HUES64 (cell line): ENCODE data around the gene YDJC. TPM values are rescaled to one million over a fixed set of nuclear protein-coding genes. Genes with fewer than 3 reads are reported as not detected.
"Not testable (repeated sequence)": the region's sequence is repeated elsewhere in the genome, so short reads cannot be mapped to it uniquely, and the experiment has no call there.

ENCODE experiments used
- H3K27ac ChIP-seq: 2 replicates; pipeline ENCODE4 v1.7.0; 2013; ENCODE audit warnings: low read depth, low read length, inconsistent platforms
- H3K27me3 ChIP-seq: 2 replicates; pipeline ENCODE4 v1.6.1; 2013; ENCODE audit warnings: mild to moderate bottlenecking, low read length; ENCODE audit not compliant: insufficient read depth
- H3K36me3 ChIP-seq: 2 replicates; pipeline ENCODE4 v1.6.1; 2013; ENCODE audit warnings: mild to moderate bottlenecking, low read length; ENCODE audit not compliant: insufficient read depth
- H3K4me1 ChIP-seq: 2 replicates; pipeline ENCODE4 v1.6.1; 2013; ENCODE audit warnings: mild to moderate bottlenecking, low read length, moderate library complexity; ENCODE audit not compliant: insufficient read depth
- H3K4me3 ChIP-seq: 2 replicates; pipeline ENCODE4 v1.5.1; 2013; ENCODE audit warnings: mild to moderate bottlenecking, low read length, moderate library complexity
- H3K9ac ChIP-seq: 2 replicates; pipeline ENCODE4 v1.6.1; 2013; ENCODE audit warnings: mild to moderate bottlenecking, low read depth, low read length
- H3K9me3 ChIP-seq: 2 replicates; pipeline ENCODE4 v1.6.1; 2013; ENCODE audit warnings: low read depth, low read length; ENCODE audit not compliant: insufficient read depth
- WGBS: fragments of 150-250, 120-280 bp; methylation state at CpG from one replicate; pipeline ENCODE4 v1.1.7; 2013; ENCODE audit warnings: missing lambda C conversion rate; 5-methylcytosine and 5-hydroxymethylcytosine counted together
- polyA plus RNA-seq, 2 experiments: library from polyadenylated mRNA; stranded (reverse); fragments of 50-300 nt; gene quantifications; one replicate each; pipeline ENCODE4 v1.2.3, GENCODE V29; 2013

YDJC gene
- polyA plus RNA-seq (2013, experiment 1 of 2) = 18.9 TPM
- polyA plus RNA-seq (2013, experiment 2 of 2) = 16.9 TPM

- WGBS = 1% methylated on average over 93 of the region's 93 CpGs
- Histone ChIP-seq H3K27ac (peak within 1 kb of the TSS; percentile 76), H3K4me1 (no peaks in the 10 kb centered on the region), H3K9me3 (no peaks in the 10 kb centered on the region), H3K36me3 (peaks cover 16% of the 10 kb centered on the region), H3K9ac (peak within 1 kb of the TSS; percentile 92), H3K4me3 (peak within 1 kb of the TSS; percentile 80), H3K27me3 (no peaks in the 10 kb centered on the region)
These were observed at the start of gene YDJC for GRCh38 chr22:21629255-21630149. TSS of gene YDJC (minus strand) at chr22:21630022. CDS start at chr22:21630014, 8 bp downstream.

DNA sequence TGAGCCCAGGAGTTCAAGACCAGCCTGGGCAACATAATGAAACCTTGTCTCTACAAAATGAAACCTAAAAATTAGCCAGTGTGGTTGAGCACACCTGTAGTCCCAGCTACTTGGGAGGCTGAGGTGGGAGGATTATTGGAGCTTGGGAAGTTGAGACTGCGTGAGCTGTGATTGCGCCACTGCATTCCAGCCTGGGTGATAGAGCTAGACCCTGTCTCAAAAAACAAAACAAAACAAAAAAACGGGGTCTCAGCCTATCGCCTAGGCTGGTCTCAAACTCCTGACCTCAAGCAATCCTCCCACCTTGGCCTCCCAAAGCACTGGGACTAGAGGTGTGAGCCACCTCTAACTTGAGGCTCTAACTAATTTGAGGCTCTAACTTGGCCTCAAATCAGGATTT is 49.6 kb upstream of the YDJC start:
- Histone ChIP-seq H3K27ac (no peak overlapping the region), H3K27me3 (no peaks in the 10 kb centered on the region), H3K36me3 (peaks cover 36% of the 10 kb centered on the region), H3K4me1 (no peaks in the 10 kb centered on the region), H3K9ac (no peak overlapping the region), H3K9me3 (no peaks in the 10 kb centered on the region), H3K4me3 (no peak overlapping the region)
- 93% methylated on average over 4 of the region's 4 CpGs for WGBS

DNA sequence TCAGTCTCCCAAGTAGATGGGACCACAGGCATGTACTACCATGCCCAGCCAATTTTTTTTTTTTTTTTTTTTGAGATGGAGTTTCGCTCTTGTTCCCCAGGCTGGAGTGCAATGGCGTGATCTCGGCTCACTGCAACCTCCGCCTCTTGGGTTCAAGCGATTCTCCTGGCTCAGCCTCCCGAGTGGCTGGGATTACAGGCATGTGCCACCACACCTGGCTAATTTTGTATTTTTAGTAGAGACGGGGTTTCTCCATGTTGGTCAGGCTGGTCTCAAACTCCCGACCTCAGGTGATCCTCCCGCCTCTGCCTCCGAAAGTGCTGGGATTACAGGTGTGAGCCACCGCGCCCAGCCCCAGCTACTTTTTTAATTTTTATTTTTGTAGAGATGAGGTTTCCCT is 49.0 kb upstream of the YDJC start:
- H3K9me3 ChIP-seq, H3K27ac ChIP-seq, H3K27me3 ChIP-seq, H3K4me1 ChIP-seq, H3K4me3 ChIP-seq, H3K9ac ChIP-seq: not testable (repeated sequence)
- peaks cover 40% of the 10 kb centered on the region for H3K36me3 ChIP-seq
- 97% methylated on average over 12 of the region's 12 CpGs for WGBS

GRCh38 chr22:21677606-21678443 is 48.0 kb upstream of the YDJC start:
- H3K36me3 ChIP-seq = peaks cover 40% of the 10 kb centered on the region
- H3K9me3 ChIP-seq = no peaks in the 10 kb centered on the region
- no peak overlapping the region for H3K9ac ChIP-seq
- H3K4me1 ChIP-seq = no peaks in the 10 kb centered on the region
- no peak overlapping the region for H3K4me3 ChIP-seq
- H3K27ac ChIP-seq = no peak overlapping the region
- H3K27me3 ChIP-seq = no peaks in the 10 kb centered on the region
- 90% methylated on average over 15 of the region's 15 CpGs for WGBS

GRCh38 chr22:21674638-21675245 is 44.9 kb upstream of the YDJC start:
- Histone ChIP-seq H3K27me3 (no peaks in the 10 kb centered on the region), H3K9ac (no peak overlapping the region), H3K27ac (no peak overlapping the region), H3K9me3 (no peaks in the 10 kb centered on the region), H3K4me1 (no peaks in the 10 kb centered on the region), H3K4me3 (no peak overlapping the region), H3K36me3 (peaks cover 57% of the 10 kb centered on the region)
- 94% methylated on average over 12 of the region's 12 CpGs for WGBS

GRCh38 chr22:21673534-21674321 is 43.9 kb upstream of the YDJC start:
- H3K36me3 ChIP-seq = peaks cover 58% of the 10 kb centered on the region
- H3K9me3 ChIP-seq = no peaks in the 10 kb centered on the region
- no peak overlapping the region for H3K27ac ChIP-seq
- no peaks in the 10 kb centered on the region for H3K4me1 ChIP-seq
- no peak overlapping the region for H3K9ac ChIP-seq
- no peak overlapping the region for H3K4me3 ChIP-seq
- WGBS = 92% methylated on average over 10 of the region's 12 CpGs
- H3K27me3 ChIP-seq = no peaks in the 10 kb centered on the region

DNA sequence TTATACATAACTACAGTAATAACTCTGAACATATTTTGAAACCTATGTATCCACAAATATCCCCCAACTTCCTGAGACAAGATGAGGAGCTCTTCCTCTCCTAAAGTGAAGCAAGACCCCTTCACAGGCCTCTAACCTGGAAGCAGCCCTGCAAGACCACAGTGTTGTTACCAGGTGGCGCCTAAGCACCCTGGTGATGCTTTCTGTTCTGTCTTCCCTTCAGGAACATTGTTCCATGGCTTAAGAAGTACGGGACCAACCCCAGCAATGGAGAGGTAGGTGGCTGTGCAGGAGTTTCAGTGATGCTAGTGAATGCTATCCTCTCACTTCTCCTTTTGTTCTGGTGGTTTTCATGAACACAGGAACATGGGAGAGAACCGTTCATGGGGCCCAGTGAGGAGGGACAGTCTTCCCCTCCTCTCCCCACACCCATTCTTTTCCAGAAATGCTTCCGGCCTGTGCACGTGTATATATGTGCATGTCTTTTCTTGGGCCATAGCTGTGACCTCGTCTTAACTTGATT is 42.3 kb upstream of the YDJC start:
- Histone ChIP-seq H3K9ac (no peak overlapping the region), H3K9me3 (no peaks in the 10 kb centered on the region), H3K27me3 (no peaks in the 10 kb centered on the region), H3K27ac (no peak overlapping the region), H3K4me1 (no peaks in the 10 kb centered on the region), H3K36me3 (peaks cover 58% of the 10 kb centered on the region), H3K4me3 (no peak overlapping the region)
- 97% methylated on average over 6 of the region's 6 CpGs for WGBS

DNA sequence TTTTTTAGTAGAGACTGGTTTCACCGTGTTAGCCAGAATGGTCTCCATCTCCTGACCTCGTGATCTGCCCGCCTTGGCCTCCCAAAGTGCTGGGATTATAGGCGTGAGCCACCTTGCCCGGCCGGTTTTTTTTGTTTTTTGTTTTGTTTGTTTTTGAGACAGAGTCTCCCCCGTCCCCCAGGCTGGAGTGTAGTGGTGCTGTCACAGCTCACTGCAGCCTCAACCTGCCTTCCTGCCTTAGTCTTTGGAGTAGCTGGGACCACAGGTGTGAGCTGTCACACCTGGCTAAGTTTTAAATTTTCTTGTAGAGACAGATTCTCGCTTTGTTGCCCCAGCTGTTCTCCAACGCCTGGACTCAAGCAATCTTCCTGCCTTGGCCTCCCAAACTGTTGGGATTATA is 39.2 kb upstream of the YDJC start:
- WGBS = 90% methylated on average over 9 of the region's 9 CpGs
- Histone ChIP-seq H3K9me3 (no peaks in the 10 kb centered on the region), H3K27me3 (no peaks in the 10 kb centered on the region), H3K4me3 (no peak overlapping the region), H3K9ac (no peak overlapping the region), H3K27ac (no peak overlapping the region), H3K36me3 (peaks cover 38% of the 10 kb centered on the region), H3K4me1 (no peaks in the 10 kb centered on the region)

DNA sequence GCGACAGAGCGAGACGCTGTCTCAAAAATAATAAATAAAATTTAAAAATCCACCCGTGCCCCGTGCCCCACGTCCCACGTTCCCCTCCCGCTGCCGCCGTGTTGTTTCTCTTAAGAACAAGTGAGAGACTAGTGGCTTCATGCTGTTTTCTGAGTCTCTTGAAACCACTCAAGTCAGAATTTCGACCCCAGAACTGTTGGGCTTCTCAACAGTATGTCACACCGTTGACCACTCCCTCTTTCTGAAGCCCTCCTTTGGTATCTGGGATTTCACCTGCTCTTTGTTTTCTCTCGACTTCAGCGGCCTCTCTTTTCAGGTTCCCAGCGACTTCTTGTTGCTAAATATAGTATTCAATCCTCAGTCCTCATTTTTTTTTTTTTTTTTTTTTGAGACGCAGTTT is 37.0 kb upstream of the YDJC start:
- Histone ChIP-seq H3K27ac (no peak overlapping the region), H3K36me3 (peaks cover 20% of the 10 kb centered on the region), H3K4me1 (no peaks in the 10 kb centered on the region), H3K9me3 (no peaks in the 10 kb centered on the region), H3K4me3 (peak overlapping the region; percentile 99), H3K9ac (peak overlapping the region; percentile 71; the same call in 1 of the 2 replicates), H3K27me3 (no peaks in the 10 kb centered on the region)
- 46% methylated on average over 16 of the region's 16 CpGs for WGBS
